HG02870 (cell line): Measurements from ENCODE around the gene SH3PXD2A.

ENCODE experiments used
- ATAC-seq: cut with Tn5 transposase; IDR thresholded peaks from one replicate; pipeline ENCODE4 v1.9.1; 2021; ENCODE audit warnings: mild to moderate bottlenecking, moderate library complexity; ENCODE audit not compliant: unreplicated experiment

SH3PXD2A gene, protein sequence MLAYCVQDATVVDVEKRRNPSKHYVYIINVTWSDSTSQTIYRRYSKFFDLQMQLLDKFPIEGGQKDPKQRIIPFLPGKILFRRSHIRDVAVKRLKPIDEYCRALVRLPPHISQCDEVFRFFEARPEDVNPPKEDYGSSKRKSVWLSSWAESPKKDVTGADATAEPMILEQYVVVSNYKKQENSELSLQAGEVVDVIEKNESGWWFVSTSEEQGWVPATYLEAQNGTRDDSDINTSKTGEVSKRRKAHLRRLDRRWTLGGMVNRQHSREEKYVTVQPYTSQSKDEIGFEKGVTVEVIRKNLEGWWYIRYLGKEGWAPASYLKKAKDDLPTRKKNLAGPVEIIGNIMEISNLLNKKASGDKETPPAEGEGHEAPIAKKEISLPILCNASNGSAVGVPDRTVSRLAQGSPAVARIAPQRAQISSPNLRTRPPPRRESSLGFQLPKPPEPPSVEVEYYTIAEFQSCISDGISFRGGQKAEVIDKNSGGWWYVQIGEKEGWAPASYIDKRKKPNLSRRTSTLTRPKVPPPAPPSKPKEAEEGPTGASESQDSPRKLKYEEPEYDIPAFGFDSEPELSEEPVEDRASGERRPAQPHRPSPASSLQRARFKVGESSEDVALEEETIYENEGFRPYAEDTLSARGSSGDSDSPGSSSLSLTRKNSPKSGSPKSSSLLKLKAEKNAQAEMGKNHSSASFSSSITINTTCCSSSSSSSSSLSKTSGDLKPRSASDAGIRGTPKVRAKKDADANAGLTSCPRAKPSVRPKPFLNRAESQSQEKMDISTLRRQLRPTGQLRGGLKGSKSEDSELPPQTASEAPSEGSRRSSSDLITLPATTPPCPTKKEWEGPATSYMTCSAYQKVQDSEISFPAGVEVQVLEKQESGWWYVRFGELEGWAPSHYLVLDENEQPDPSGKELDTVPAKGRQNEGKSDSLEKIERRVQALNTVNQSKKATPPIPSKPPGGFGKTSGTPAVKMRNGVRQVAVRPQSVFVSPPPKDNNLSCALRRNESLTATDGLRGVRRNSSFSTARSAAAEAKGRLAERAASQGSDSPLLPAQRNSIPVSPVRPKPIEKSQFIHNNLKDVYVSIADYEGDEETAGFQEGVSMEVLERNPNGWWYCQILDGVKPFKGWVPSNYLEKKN

GRCh38 chr10:103855424-103855823 lies at the start of gene SH3PXD2A:
TSS of gene SH3PXD2A (minus strand) at chr10:103855576. CDS start at chr10:103855266, 310 bp downstream.
- ATAC-seq, result no peak

DNA sequence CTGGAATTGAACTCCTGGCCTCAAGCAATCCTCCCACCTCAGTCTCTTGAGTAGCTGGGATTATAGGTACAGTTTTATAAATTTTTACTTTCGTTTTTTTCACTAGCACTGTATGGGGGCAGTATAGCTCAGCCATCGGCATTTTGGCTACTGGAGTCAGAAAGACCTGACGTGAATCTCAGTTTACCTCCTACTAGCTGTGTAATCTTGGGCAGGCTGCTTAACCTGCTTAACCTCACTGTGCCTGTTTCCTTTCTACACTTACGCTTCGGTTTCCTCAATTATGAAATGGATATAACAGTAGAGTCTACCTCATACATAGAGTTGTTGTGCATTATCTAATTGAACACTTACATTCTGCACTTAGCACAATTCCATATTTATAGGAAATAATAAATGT lies 45.9 kb upstream of the SH3PXD2A start:
- ATAC-seq, result no peak

DNA sequence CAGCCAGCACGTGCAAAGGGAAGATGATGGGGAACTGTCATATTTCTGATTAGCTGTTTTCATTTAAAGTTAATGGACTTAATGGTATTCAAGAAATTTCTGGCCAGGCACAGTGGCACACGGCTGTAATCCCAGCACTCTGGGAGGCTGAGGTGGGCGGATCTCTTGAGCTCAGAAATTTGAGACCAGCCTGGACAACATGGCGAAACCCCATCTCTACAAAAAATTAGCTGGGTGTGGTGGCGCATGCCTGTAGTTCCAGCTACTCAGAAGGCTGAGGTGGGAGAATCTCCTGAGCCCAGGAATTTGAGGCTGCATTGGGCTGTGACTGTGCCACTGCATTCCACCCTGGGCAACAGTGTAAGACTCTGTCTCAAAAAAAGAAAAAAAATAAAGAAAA lies 43.9 kb upstream of the SH3PXD2A start:
- ATAC-seq, result no peak

GRCh38 chr10:103897241-103897774 lies 41.9 kb upstream of the SH3PXD2A start:
- no peak for ATAC-seq

- no peak for ATAC-seq
Observed at GRCh38 chr10:103896225-103896624, 40.8 kb upstream of the SH3PXD2A start.

DNA sequence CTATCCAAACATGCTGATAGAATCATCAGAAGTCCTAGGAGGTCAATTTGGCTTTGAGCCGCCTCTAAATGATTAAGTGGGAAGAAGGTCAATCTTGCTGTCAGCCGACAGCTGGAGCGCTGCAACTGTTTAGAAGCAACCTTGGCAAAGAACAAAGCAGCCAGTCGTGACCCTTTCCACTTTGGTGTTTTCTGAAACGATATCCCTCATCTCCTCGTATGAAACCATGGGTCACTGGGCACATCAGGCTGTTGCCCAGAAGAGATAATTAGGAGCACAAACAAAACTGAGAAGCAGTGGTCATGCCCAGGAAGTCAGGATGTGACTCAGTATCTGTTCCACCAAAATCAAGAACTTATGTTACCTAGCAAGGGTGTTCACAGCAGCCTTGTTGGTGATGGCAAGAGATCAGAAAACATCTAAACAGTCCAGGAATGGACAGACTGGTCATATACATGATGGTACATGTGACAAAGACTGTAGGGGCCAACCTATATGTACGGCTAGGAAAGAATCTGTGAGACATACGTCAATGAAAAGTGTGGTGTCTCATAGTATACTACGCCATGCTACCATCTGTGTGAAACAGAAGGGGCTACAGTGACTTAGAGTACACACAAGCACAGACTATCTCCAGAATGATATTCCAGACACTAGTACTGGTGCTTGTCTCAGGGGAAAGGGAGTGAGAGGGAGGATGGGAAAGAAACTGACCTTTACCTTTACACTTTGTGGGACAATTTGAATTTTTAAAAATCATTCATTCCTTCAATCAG lies 40.2 kb upstream of the SH3PXD2A start:
- no peak for ATAC-seq

- ATAC-seq, result no peak
Observed at GRCh38 chr10:103894441-103894864, 39.1 kb upstream of the SH3PXD2A start.

- no peak for ATAC-seq
Observed at GRCh38 chr10:103893817-103894216, 38.4 kb upstream of the SH3PXD2A start.

DNA sequence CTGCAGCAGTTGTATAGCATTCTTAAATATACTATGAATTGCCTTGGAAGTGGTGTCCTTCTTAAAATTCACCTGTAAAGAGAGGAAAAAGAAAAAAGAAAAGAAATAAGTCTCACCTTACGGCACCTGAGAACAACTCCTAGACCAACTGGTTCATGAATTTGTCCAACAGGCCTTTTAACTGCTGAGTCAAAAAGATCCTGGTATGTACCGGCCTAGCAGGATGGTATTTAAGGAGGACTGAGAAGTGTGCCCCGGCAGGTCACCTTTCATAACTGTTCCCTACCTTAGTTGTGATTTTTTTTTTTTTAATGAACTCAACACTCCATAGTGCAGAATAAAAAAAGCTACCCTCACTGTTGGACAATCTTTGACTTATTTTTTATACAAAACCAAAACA lies 36.8 kb upstream of the SH3PXD2A start:
- ATAC-seq, result no peak

GRCh38 chr10:103890688-103891087 lies 35.3 kb upstream of the SH3PXD2A start:
- no peak for ATAC-seq

DNA sequence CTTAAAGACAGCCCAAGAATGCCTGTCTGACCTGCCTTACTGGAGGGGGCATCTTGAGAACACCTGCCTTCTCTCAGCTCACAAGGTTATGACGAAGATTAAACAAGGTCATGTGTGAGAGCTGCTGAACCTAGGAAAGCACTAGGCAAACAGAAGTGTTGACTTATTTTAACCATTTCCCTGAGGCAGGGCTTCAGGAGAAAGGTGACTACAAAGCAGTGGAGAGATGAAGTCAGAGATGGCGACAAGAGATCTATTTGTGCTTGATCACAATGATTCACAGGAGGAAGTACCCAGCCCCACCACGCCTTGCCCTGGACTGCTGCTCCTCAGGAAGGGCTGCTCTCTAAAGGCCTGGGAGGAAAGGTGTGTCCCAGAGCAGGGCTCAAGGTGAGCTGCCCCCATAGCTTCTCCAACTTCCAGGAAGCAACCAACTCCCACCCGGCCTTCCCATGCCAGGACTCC lies 34.9 kb upstream of the SH3PXD2A start:
- no peak for ATAC-seq

DNA sequence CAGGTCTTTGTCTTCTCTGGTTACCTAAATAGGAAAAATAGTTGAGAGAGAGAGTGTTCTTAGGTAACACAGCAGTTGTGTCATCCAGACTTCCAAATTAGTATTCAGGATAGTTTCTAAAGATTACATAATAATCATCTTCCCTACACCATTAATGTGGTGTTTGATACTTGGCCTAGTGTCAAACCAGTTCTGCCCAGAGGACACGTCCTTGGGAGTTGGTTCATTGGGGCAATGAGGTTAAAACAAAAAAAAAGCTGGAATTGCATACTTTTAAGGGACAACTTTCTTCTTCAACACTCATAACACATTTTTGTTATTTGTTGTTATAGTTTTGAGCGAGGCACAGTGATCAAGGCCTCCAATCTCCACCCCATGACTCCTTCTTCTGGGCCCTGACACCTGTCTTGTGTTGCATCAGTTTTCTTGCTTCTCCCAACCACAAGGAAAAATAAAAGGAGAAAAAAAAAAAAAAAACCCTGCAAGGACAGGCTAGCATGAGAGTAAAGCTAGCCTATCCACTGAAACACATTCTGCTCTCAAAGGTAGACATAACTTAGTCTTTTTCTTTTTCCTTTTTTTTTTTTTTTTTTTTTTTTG lies 33.8 kb upstream of the SH3PXD2A start:
- ATAC-seq, result no peak

- ATAC-seq, result peak; percentile 66
Observed at GRCh38 chr10:103888113-103888841, 32.9 kb upstream of the SH3PXD2A start.

GRCh38 chr10:103885617-103886016 lies 30.2 kb upstream of the SH3PXD2A start:
- ATAC-seq, result no peak

GRCh38 chr10:103884681-103885139 lies 29.3 kb upstream of the SH3PXD2A start:
- ATAC-seq, result no peak

DNA sequence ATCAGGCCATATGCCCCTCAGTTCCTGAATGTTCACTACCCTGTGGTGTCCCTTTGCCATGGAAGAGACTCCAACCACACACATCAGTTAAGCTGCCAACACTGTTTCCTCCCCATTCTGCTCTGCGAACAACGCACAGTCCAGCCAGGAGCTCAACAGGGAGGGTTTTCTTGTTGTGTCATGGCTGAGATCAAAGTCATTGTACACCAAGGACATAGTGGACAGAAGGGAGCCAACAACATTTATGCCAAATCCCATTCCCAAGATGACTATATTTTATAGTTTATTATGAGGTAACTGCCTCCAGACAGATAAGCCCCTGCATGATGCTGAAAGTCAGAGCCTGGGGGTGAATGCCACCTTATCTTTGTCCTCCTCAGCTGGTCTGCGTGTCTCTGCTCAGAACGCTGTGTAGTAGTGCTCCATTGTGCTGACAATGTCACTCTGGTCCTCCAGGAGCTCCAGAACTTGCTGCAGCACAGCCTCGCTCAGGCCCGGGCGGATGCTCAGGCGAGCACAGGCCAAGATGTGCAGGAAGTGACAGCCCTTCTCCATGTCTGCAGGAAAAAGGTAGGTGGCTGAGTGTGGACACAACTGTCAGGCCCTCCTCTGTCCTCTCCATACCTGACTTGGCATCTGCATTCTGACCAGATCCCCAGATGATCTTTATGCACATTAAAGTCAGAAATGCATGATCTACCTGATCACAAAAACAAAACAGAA lies 27.1 kb upstream of the SH3PXD2A start:
- no peak for ATAC-seq

DNA sequence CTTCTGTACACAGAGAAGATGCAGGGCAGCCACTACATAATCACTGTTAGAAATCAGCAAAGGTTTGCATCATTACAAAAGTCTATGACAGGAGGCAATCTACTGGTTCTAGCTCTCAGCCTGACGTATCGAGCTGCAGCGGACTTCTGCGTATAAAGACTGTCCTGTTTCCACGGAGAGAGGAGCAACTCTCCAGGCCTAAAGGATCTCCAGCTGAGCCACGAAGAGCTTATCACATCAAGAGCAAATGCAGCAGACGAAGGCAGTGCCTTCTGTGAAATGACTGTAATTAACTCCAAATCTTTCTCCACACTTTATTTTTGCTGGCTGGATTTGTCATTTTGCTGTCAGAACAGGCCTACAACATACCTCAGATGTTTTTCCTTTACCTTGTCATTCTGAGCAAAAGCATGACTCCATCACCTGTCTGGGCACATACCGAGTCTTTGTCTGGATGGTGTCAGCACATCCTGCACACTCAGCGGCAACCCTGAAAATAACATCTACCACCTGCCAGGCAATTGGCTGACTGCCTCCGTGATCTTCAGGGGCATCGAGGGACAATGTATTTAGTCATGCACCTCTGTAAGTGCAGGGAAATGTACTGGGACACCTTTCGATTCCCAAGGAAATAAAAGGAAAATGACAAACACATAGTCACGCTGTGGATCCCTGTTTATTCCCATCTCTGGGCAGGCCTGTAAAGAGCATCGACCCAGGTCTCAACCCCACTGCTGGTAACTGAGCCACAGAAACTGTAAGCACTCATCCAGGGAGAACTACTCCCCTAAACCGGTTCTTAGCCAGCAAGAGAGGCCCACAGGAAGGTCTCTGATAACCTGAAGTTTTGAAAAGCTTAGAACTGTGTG lies 26.3 kb upstream of the SH3PXD2A start:
- no peak for ATAC-seq
